Measurements from ENCODE around the gene WIPF1. TPM values are rescaled to one million over a fixed set of nuclear protein-coding genes. Genes with fewer than 3 reads are reported as not detected.

The WIPF1 gene
- total and polyA plus RNA-seq, 8 donors: 4.7 to 26.8 (median 6.2) TPM

- no peaks in the 10 kb centered on the region for H3K4me1 ChIP-seq
- intact Hi-C loops (cut with DNase I): no loop called here
- no peaks in the 10 kb centered on the region for H3K27me3 ChIP-seq
- FAIRE-seq (no peak), ATAC-seq (no peak), DNase-seq (no peak)
- no peak overlapping the region for H3K27ac ChIP-seq
- no peak for TF ChIP-seq CTCF (IDR thresholded peaks at IDR 0.05)
- H3K4me3 ChIP-seq: no peak overlapping the region
- no peaks in the 10 kb centered on the region for H3K36me3 ChIP-seq
- no peaks in the 10 kb centered on the region for H3K9me3 ChIP-seq
- WGBS, 2 donors: 87 to 89% methylated on average over 5 of the region's 5 CpGs
These were observed 6.5 kb downstream of the WIPF1 start for GRCh38 chr2:174590928-174591648.

GRCh38 chr2:174590346-174590745 lies 7.3 kb downstream of the WIPF1 start:
- Histone ChIP-seq H3K36me3 (no peaks in the 10 kb centered on the region), H3K4me3 (no peak overlapping the region), H3K27ac (no peak overlapping the region), H3K27me3 (no peaks in the 10 kb centered on the region), H3K9me3 (no peaks in the 10 kb centered on the region), H3K4me1 (peaks cover 0 to 7% (median 5%) of the 10 kb centered on the region in 3 donors)
- ATAC-seq (no peak), DNase-seq (no peak), FAIRE-seq (no peak)
- no peak for TF ChIP-seq CTCF (IDR thresholded peaks at IDR 0.05)
- intact Hi-C loops (cut with DNase I): no loop called here
- 69 to 72% methylated on average over 4 of the region's 4 CpGs for WGBS, 2 donors

- H3K9me3 ChIP-seq: no peaks in the 10 kb centered on the region
- no peaks in the 10 kb centered on the region for H3K36me3 ChIP-seq
- H3K27ac ChIP-seq: no peak overlapping the region
- 90 to 91% methylated on average over 2 of the region's 2 CpGs for WGBS, 2 donors
- ATAC-seq (no peak), FAIRE-seq (no peak), DNase-seq (no peak)
- no peaks in the 10 kb centered on the region for H3K27me3 ChIP-seq
- intact Hi-C loops (cut with DNase I): no loop called here
- no peak overlapping the region for H3K4me3 ChIP-seq
- no peak for TF ChIP-seq CTCF (IDR thresholded peaks at IDR 0.05)
- peaks cover 0 to 12% (median 12%) of the 10 kb centered on the region in 3 donors for H3K4me1 ChIP-seq
These were observed 8.3 kb downstream of the WIPF1 start for GRCh38 chr2:174589334-174589733.

GRCh38 chr2:174588463-174588862 lies 9.1 kb downstream of the WIPF1 start:
- FAIRE-seq: no peak
- no peak for DNase-seq

More at GRCh38 chr2:174588463-174588862, 9.1 kb downstream of the WIPF1 start:
- intact Hi-C loops (cut with DNase I): no loop called here
- ATAC-seq: no peak
- H3K4me1 ChIP-seq: peaks cover 0 to 12% (median 12%) of the 10 kb centered on the region in 3 donors
- H3K36me3 ChIP-seq: no peaks in the 10 kb centered on the region
- H3K4me3 ChIP-seq: no peak overlapping the region
- WGBS, 2 donors: 67 to 79% methylated on average over 2 of the region's 2 CpGs
- H3K27ac ChIP-seq: no peak overlapping the region
- H3K9me3 ChIP-seq: no peaks in the 10 kb centered on the region
- H3K27me3 ChIP-seq: no peaks in the 10 kb centered on the region
- no peak for TF ChIP-seq CTCF (IDR thresholded peaks at IDR 0.05)
